DMS153 treated with DMSO at 0.1 percent for 48 hours (cell line): ENCODE data around the gene ISM1.

Source experiments
- DNase-seq: peaks from one replicate; lab custom pipeline; 2025; ENCODE audit not compliant: unreplicated experiment; lab: John Stamatoyannopoulos, UW

Gene ISM1

DNA sequence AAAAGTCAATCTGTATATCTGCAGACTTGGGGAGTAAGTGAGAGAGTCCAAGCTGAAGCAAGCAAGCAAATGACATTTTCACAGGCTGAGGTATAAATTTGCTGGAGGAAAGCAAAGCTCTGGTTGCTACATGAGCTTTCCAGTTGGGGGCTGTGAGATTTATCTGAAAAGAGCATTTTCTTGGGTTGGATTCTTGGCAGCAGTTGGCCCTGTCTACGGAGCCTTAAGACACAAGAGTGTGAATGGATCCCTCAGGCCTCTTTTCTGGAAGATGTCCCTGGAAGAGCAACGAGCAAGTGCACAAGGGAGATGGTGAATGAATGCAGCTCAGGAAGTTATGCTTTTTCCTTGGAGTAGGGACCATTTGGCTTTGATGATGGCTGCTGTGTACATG, 30.8 kb downstream of the ISM1 start:
- no peak for DNase-seq

DNA sequence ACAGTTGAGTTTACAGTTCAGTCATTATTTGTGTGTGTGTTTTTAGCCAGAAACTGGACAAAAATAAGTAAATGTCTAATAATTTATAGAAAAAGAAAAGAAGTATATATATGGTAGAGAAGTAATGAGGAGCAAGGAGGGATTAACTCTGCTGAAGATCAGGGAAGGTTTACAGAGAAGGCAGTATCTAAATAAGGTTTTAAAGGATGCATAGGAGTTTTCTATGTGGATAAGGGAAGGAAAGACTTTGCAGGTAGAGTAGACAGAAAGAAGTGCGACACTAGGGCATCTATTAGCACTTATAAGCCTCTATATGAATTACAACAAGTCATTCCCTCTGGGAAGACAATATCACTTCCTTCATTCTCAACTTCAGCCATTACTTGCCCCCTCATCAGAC, 34.3 kb downstream of the ISM1 start:
- no peak for DNase-seq

DNA sequence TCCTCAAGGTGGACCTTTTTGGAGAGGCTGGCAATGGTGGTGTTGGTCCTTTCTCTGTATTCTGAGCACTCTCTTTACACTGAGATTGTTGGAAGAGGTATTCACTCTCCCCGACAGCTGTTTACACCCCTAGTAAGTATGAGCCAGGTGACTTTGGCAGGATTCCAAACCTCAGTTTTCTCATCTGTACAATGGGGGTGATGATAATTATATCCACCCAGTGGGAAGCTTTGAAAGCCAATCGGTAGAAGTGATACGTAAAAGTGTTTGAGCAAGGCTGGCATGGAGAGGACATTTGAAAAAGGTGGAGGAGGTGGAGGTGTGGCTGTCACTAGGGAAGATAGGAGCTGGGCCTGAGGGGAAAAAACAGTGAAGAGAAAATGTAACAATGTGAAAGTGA, 35.5 kb downstream of the ISM1 start:
- DNase-seq: no peak

DNA sequence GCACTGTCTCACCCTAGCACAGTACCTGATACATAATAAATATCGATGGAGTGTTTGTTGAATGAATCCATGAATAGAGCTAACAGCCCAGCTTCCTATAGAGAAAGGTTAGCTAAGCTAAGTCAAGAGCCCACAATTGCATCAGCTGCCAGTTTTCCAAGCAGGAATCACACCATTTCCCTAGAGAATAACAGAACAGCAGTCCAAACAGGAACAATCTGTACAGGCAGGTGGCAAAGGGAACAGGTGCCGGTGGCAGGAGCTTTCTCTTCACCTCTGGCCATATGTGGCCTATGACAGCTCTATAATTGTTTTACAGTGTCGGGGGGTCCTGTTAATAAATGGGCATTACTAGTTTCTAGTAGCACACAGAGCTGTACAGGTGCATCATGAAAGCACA, 38.8 kb downstream of the ISM1 start:
- peak; percentile 41 for DNase-seq

DNA sequence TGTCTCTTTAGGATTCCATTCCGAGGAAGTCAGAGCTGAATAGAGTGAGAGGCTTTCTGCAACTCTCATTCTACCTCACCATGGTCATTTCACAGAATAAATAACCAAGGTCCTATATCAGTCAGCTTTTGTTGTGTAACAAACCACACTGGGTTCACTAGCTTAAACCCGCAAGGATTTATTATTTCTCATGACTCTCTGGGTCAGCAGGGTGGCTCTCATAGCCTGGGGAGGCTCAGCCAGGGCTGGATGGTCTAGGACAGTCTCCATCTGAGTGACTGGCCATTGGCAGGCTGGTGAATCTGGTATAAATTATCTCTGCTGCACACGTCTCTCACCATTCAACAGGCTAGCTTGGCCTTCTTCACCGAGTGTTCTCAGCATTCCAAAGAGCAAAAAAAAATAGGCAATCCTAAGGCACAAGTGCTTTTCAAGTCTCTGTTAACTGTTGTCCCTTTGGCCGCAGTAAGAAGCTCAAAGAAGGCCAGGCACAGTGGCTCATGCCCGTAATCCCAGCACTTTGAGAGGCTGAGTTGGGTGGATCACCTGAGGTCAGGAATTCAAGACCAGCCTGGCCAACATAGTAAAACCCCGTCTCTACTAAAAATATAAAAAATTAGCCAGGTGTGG, 39.7 kb downstream of the ISM1 start:
- no peak for DNase-seq

DNA sequence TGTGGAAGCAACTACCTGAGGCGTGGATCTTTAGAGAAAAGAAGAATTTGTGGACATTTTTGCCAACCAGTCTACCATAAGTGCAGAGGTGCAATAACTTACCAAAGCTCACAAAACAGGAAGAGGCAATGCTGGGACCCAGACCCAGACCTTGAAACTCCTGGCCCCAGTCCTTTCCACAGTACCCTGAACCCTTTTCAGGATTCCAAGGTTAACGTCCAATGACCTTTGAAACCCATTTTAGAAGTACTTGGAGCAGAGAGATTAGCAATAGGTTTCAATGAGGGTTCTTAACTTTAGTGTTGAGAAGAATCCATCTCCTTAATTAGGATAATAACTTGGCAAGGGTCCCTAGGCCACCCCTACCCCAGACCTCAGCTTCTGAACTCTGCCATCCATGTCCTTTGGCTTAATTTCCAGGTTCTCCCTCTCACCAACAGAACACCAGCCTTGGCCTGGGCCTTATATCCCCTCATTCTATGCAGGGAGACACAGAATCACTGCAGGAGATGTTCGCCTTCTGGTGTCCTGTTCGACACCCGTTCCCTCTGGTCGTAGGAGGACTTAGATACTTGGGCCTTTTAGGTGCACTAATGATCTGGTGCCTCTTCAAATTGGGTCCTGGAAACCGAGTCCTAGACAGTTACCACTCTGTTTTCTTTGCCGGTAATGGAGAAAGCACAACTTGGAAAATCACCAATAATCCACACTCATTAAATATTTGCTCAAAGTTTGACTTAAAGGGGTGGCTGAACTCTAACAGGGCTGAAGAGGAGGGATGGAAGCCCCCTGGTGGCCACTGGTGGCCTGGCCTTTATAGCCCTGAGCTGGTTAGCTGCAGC, 40.6 kb downstream of the ISM1 start:
- peak; percentile 31 for DNase-seq

DNA sequence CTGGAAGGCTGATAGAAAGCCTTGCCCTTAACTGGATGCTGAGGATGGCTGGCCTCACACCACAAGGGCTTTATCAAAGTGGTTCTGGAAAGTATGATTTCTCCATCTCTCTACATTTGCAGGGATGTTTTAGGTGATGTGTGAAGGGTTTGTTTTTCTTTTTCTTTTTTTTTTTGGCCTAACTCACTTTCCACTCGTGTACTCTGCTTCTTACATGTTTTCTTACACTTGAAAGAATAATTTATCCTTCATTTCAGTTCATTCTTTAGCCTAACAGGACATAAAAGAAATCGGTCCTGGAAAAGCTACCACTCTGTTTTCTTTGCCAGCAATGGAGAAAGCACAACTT, 41.2 kb downstream of the ISM1 start:
- DNase-seq: no peak

DNA sequence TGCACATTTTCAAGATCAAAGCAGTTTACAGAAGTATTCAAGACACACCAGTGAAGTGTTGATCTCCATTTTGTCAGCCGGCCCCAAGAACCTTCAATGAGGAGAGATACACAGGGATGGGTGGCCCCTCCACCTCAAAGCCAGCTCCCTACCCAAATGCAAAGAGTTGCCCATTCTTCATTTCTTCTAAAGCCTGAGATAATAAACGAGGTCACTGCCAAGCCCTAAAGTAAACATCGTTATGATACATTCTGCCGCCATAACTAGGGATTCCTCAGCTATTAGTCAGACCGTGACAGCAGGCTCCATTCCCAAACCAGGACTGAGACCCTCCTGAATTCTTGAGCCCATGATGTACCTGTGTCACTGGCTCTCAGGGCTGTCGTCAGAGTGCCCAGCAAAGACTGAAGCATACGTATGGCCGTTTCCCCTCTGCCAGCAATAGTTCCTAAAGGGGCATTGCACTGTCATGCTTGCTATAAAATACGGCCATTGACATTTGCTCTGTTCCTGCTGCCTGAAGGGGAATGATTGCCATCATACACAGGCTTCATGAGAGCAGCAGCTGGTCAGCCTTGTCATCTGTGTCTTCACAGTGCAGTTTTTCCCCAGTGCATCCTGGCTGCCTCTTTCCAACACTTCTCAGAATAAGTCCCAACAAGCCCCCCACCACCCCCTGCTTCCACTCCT, 41.7 kb downstream of the ISM1 start:
- DNase-seq: no peak

DNA sequence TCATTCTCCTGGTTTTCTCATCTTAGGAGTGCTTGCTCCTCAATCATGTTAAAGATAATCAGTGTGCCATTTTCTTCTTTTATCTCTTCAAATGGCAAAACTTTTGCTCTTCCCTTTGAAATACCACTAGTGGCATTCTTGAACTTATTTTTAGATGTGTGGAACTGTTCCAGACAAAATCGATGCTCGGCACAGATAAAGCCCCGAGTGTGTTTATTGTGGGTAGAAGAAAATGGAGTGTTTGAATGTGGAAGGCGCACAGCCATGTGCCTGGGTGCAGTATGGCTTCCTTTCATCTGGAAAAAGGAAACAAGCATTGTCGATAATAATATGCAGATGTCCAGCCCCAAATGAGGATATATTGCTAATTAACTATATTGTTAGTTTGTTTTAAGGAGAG, 42.4 kb downstream of the ISM1 start:
- no peak for DNase-seq

DNA sequence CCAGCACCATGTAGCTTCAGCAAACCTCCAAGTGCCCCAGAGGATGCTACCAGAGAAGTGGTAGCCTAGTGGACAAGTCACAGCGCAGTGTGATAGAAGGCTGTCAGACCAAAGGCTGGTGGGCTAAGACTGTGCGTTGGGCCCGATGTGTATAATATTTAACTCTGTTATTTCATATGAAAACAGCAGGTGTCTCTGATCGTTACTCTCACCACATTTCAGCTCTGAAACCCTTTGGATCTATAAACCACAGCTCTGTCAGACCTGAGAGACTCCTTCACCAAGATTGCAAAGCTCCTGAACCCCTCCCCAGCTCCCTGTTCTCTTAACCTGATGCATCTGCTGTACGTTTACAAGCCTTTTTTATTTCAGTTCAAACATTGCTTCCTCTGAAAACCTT, 43.8 kb downstream of the ISM1 start:
- DNase-seq: no peak

DNA sequence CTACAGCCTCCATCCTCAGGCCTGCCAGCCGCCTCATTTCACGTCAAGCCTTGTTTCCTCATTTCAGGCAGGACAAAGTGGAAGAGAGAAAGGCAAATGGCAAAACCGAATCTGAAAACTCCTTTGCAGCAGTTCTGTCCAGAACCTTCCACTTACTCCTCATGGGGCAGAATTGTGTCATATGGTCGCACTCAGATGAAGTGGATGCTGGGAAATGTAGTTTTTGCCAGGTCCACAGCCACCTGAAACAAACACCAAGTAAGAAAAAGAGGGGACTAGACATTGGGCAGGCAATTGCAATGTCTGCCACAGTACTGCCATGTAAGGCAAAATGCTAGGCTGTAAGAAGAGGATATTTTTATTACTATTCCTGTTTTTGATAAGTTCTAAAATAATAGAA, 44.9 kb downstream of the ISM1 start:
- DNase-seq: no peak

DNA sequence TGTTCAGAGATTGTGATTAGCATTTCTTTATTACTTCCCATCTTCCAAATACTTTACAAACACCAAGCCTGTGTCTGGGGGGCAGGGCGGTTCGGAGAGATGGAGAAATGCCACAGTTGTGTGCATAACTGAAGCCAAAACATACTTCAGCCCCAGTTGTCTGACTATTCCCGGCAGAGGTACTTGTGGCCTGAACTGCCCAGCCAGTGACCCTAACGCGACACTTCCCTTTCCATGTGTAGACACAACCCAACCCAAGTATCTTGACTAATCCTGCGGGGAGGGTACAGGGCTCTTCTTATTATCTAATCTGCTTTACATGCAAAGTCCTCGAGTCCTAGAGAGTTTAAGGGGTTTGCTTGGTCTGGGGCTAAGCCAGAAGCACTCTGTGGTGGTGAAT, 46.2 kb downstream of the ISM1 start:
- DNase-seq: no peak

DNA sequence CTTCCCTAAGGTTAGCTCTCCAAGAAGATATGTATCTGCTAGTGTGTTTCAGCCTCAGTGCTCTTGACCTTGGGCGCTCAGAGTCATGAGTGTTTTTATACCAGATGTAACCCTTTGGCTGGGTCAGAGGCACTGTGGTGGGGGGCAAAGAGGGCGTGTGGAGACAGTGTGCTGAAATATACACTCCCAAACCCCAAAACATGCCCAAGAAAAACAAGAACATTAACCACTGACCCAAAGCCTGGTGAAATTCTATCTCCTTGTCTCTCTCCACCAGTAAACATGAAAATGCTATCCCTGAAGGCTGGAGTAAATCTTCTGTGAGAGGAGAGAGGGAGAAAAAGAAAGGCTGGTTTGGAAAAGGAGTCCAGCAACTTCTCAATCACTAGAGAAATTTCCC, 47.9 kb downstream of the ISM1 start:
- DNase-seq: no peak

DNA sequence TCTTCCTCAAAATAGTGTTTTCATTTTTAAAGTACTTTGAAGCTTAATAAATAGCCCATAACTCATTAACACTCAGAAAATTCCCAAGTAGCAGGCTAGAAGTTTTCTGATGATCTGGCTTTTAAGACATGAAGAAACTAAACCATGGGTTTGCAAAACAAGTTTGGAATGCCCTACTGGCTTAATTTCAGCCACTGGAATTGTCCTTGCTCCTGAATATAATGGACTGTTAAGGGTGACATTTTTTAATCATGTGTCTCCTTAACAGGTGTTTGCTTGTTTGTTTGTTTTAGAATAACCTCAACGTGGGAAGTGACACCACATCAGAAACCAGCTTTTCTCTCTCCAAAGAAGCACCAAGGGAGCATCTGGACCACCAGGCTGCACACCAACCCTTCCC, 49.1 kb downstream of the ISM1 start:
- no peak for DNase-seq

DNA sequence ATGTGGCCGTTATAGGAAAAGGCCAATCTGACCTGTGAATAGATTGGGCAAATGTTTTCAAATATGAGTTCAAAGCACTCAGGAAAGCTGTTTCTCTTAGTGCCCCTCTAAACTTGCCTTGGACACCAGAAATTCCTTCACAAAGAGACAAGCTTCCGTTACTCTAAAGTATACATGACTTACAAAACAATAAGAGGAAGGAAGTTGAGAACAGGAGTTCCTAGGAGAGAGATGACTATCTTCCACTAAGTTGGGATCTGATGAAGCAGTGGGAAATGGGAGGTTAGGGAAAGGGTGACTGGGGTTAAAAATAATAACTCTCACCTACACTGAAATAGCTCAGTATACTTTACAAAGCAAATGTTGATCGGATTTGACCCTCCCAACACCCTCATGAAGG, 50.0 kb downstream of the ISM1 start:
- DNase-seq: no peak

DNA sequence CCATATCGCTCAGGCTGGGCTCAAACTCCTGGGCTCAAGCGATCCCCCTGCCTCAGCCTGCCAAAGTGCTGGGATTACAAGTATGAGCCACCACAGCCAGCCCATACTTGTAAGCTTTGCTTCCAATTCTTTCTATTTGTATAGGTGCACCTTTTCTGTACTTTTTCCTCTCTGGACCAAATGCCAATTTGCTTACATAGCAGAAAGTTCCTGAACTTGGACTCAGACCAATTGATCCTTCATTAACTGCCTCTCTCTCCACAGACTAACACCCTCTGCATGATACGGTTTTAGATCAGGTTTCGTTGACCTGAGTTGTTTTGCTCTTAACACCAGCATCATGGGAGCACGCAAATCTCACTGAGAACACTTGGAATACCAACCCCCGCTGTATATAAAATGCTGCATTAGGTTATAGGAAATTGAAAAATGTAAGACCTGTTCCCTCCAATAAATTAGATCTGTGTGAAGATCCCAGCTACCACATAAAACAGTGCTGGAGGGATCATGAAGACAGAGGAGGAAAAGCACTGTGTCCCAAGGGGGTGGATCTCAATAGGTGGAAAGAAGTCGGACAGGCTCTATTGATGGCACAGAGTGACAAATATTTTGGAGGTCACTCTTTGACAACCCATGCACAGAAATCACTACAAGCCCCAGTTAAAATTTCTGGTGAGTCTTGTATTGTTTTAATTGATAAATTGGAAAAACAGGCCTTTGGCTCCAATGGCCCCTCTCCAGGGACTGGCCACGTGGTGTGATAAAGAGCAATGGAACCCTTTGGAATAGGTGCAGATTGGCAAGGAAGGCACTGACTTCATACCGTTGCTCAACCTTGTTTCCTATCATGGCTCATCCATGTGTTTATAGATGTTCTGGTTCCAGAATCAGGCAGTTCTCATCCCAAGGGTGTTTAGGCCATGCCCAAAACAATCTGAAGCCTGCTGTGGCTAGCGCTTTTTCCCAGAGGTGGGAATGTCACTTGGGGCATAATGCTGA, 51.2 kb downstream of the ISM1 start:
- DNase-seq: no peak

DNA sequence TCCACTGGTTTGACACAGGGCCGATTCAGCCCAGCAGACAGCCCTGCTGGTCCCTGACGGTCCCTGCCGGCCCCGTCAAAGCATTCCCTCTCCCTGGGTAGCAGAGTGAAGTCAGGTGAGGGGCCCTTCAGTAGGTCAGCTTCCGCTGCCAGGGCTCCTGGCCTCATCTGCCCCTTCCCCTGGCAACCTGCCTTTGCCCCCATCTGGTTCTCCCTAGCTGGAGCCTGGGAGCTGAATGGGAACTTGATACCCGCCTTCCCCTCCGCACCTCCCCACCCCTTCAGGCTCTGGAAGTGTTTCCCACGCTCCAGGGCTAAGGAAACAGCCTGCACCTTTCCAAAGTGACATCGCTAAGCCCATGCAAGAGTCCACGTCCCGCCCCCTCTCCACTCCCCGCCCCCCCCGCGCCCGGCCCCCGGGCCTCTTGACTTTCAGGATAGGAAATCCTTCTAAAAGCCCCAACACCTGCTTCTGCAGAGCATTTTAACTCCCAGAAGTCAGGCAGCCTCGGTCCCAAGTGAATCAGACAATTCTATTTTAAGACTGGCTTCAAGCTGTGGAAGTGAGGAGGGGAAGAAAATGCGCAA, 53.3 kb downstream of the ISM1 start:
- no peak for DNase-seq

DNA sequence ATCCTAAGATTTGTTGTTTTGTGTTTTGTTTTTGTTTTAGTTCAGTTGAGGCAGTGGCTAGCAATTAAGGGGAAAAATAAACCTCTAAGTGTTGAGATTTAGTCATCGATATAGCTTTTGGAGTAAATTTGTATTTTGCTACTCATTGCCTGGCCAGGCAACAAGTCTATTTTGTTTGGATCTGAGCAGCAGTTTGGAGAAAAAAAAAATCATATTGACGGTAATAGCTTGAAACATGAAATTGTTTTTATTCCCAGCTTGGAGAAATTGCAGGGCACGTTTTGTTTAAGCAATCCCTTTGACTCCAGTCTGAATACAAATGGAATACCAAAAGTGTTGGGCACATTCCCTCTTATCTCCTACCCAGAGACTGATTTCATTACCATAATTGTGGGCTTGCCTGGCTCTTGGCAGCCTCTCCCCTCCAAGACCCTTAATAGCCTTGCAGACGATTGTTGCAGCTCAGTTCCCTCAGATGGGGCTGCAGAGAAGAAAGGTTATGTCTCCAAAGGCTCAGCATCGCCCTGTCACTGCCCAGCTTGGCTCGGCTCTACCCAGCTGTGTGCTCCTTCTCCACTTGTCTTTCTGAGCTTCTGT, 56.0 kb downstream of the ISM1 start:
- no peak for DNase-seq

DNA sequence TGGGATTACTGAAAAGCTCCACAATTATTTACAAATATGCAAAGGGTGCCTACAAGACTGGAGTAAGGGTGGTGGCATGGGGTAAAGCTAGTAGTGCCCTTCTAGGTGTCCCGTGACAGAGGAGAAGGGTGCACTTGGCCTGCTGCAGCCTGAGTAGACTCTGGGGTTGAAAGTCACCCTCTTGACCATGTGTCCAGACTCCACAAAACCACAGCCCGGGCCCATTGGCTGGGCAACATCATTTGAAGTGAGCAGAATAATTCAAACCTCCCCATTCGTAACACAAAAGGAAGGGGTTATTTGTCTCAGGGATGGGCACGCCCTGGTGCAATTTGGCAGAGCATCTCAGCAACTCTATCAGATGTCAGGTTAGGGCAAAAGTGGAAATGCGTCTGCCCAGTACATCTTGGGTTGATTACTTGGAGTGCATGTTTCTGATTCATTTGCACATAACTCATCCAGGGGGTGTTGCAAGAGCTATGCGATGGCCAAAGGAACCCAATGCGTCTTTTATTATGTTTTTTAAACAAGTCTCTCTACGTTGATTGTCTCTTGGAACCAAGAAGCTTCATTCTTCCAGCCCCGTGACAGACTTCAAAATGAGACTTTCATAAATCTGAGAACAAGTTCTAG, 56.7 kb downstream of the ISM1 start:
- no peak for DNase-seq
